Astrocyte (in vitro differentiated cells and primary cell): Measurements from ENCODE around the gene BLVRB. TPM values are rescaled to one million over a fixed set of nuclear protein-coding genes. Genes with fewer than 3 reads are reported as not detected.
"Not testable (repeated sequence)": the region's sequence is repeated elsewhere in the genome, so short reads cannot be mapped to it uniquely, and the experiment has no call there.

Experiments used
- DNase-seq: peaks from one replicate; pipeline ENCODE4 v3.0.0-alpha.2; 2010; ENCODE audit warnings: low read depth
- FAIRE-seq: peaks from 2 replicates; lab custom pipeline; 2011; peaks lifted over from hg19 to GRCh38; lab: Jason Lieb, UNC
- H2AFZ ChIP-seq: 2 replicates; pipeline ENCODE4 v1.6.0; 2012; ENCODE audit warnings: low read depth, low read length, inconsistent platforms
- H3K27ac ChIP-seq: 2 replicates; pipeline ENCODE4 v1.5.1; 2011; ENCODE audit warnings: low read depth, low read length, inconsistent platforms
- H3K27me3 ChIP-seq: 2 replicates; pipeline ENCODE4 v1.6.0; 2011; ENCODE audit warnings: low read length, inconsistent platforms; ENCODE audit not compliant: insufficient read depth
- H3K36me3 ChIP-seq: 2 replicates; pipeline ENCODE4 v1.5.1; 2011; ENCODE audit warnings: low read length, inconsistent platforms; ENCODE audit not compliant: insufficient read depth
- H3K4me1 ChIP-seq: 2 replicates; pipeline ENCODE4 v1.5.1; 2011; ENCODE audit warnings: low read length, inconsistent platforms; ENCODE audit not compliant: insufficient read depth
- H3K4me2 ChIP-seq: 2 replicates; pipeline ENCODE4 v1.6.0; 2012; ENCODE audit warnings: low read length, inconsistent platforms
- H3K4me3 ChIP-seq: 2 replicates; pipeline ENCODE4 v1.5.1; 2011; ENCODE audit warnings: low read depth, mild to moderate bottlenecking, low read length, inconsistent platforms; ENCODE audit not compliant: insufficient read depth
- H3K79me2 ChIP-seq: 2 replicates; pipeline ENCODE4 v1.6.0; 2012; ENCODE audit warnings: mild to moderate bottlenecking, low read length, inconsistent platforms; ENCODE audit not compliant: insufficient read depth
- H3K9ac ChIP-seq: 2 replicates; pipeline ENCODE4 v1.6.0; 2012; ENCODE audit warnings: mild to moderate bottlenecking, low read length, inconsistent platforms
- H3K9me3 ChIP-seq: 2 replicates; pipeline ENCODE4 v1.5.1; 2012; ENCODE audit warnings: low read depth, mild to moderate bottlenecking, low read length, inconsistent platforms; ENCODE audit not compliant: insufficient read depth
- H4K20me1 ChIP-seq: 2 replicates; pipeline ENCODE4 v1.6.0; 2012; ENCODE audit warnings: low read length, inconsistent platforms; ENCODE audit not compliant: insufficient read depth
- H3K27ac Mint-ChIP-seq: one replicate; pipeline ENCODE4 v1.8.0; 2021; ENCODE audit warnings: mild to moderate bottlenecking, mixed read lengths; ENCODE audit not compliant: unreplicated experiment
- H3K27me3 Mint-ChIP-seq: one replicate; pipeline ENCODE4 v1.8.0; 2021; ENCODE audit warnings: low read depth, mixed read lengths; ENCODE audit not compliant: unreplicated experiment
- H3K36me3 Mint-ChIP-seq: one replicate; pipeline ENCODE4 v1.8.0; 2021; ENCODE audit warnings: low read depth, mixed read lengths; ENCODE audit not compliant: unreplicated experiment
- H3K4me1 Mint-ChIP-seq: one replicate; pipeline ENCODE4 v1.8.0; 2021; ENCODE audit warnings: low read depth, mixed read lengths; ENCODE audit not compliant: unreplicated experiment
- H3K4me3 Mint-ChIP-seq: one replicate; pipeline ENCODE4 v1.8.0; 2021; ENCODE audit warnings: mild to moderate bottlenecking, moderate library complexity, mixed read lengths; ENCODE audit not compliant: unreplicated experiment
- H3K9me3 Mint-ChIP-seq: one replicate; pipeline ENCODE4 v1.8.0; 2021; ENCODE audit warnings: mild to moderate bottlenecking, mixed read lengths; ENCODE audit not compliant: unreplicated experiment
- CTCF ChIP-seq: IDR thresholded peaks from 2 replicates; pipeline ENCODE4 v1.5.1; 2011; ENCODE audit warnings: low read depth, mild to moderate bottlenecking, inconsistent platforms, low read length, moderate library complexity; ENCODE audit not compliant: insufficient read depth
- EZH2 ChIP-seq: IDR thresholded peaks from 2 replicates; pipeline ENCODE4 v1.6.1; 2012; ENCODE audit warnings: mild to moderate bottlenecking, low read length, inconsistent platforms; ENCODE audit not compliant: insufficient read depth
- total RNA-seq: library from RNA; stranded (reverse); gene quantifications from 2 replicates; pipeline ENCODE4 v1.2.1, GENCODE V29; 2021

BLVRB gene
- total RNA-seq, 1 donor from 2014 or later = 27.1 TPM

- Histone ChIP-seq H3K79me2 (no peaks in the 10 kb centered on the region), H4K20me1 (no peaks in the 10 kb centered on the region), H3K9ac (no peak overlapping the region), H3K4me1 (no peaks in the 10 kb centered on the region), H3K27ac (no peak overlapping the region), H3K36me3 (no peaks in the 10 kb centered on the region), H3K4me3 (no peak overlapping the region), H3K4me2 (no peak overlapping the region), H2AFZ (no peak overlapping the region), H3K27me3 (no peaks in the 10 kb centered on the region), H3K9me3 (no peaks in the 10 kb centered on the region)
- Mint-ChIP-seq H3K4me3 (no peak overlapping the region), H3K27ac (no peak overlapping the region), H3K27me3 (no peaks in the 10 kb centered on the region), H3K36me3 (no peaks in the 10 kb centered on the region), H3K4me1 (no peaks in the 10 kb centered on the region), H3K9me3 (no peaks in the 10 kb centered on the region)
- TF ChIP-seq CTCF (no peak), EZH2 (no peak)
- FAIRE-seq = no peak
- DNase-seq = no peak
Measured at GRCh38 chr19:40457953-40458596, 7.5 kb downstream of the BLVRB start.

- Mint-ChIP-seq H3K4me3 (no peak overlapping the region), H3K4me1 (no peaks in the 10 kb centered on the region), H3K9me3 (no peaks in the 10 kb centered on the region), H3K27me3 (no peaks in the 10 kb centered on the region), H3K27ac (no peak overlapping the region), H3K36me3 (no peaks in the 10 kb centered on the region)
- Histone ChIP-seq H4K20me1 (no peaks in the 10 kb centered on the region), H3K4me3 (no peak overlapping the region), H3K27ac (no peak overlapping the region), H3K9ac (no peak overlapping the region), H3K9me3 (no peaks in the 10 kb centered on the region), H3K27me3 (no peaks in the 10 kb centered on the region), H3K4me1 (no peaks in the 10 kb centered on the region), H2AFZ (no peak overlapping the region), H3K79me2 (no peaks in the 10 kb centered on the region), H3K36me3 (no peaks in the 10 kb centered on the region), H3K4me2 (no peak overlapping the region)
- DNase-seq (no peak), FAIRE-seq (no peak)
- no peak for TF ChIP-seq EZH2
- no peak for TF ChIP-seq CTCF
Measured at GRCh38 chr19:40457048-40457447, 8.5 kb downstream of the BLVRB start.

DNA sequence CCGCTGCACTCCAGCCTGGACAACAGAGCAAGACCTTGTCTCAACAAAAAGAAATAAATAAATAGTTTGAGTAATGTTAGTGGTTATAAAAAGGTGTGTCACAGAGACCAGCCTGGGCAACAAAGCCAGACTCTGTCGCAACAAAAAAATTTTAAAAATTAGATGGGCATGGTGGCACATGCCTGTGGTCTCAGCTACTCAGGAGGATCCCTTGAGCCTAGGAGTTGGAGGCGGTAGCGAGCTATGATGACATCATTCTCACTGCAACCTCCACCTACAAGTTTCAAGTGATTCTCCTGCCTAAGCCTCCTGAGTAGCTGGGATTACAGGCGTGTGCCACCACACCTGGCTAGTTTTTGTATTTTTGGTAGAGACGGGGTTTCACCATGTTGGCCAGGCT is 11.6 kb downstream of the BLVRB start:
- H3K27ac ChIP-seq, H3K27me3 Mint-ChIP-seq, H3K36me3 ChIP-seq, H3K79me2 ChIP-seq, FAIRE-seq, DNase-seq, H3K4me1 Mint-ChIP-seq, H3K27ac Mint-ChIP-seq, H3K4me3 Mint-ChIP-seq, H2AFZ ChIP-seq, H3K27me3 ChIP-seq, H3K36me3 Mint-ChIP-seq, H4K20me1 ChIP-seq, H3K4me3 ChIP-seq, H3K4me1 ChIP-seq, H3K9me3 ChIP-seq, H3K9me3 Mint-ChIP-seq, H3K4me2 ChIP-seq, H3K9ac ChIP-seq: not testable (repeated sequence)
